BLaER1 (cell line): ENCODE measurements around the gene CELSR3.

Source experiments
- H3K27ac ChIP-seq: shearing (Covaris generic); formaldehyde crosslinking; 2 replicates; pipeline ENCODE4 v1.8.1; 2022
- H3K27me3 ChIP-seq: shearing (Covaris generic); formaldehyde crosslinking; 2 replicates; pipeline ENCODE4 v1.8.1; 2022
- H3K36me3 ChIP-seq: shearing (Covaris generic); formaldehyde crosslinking; 2 replicates; pipeline ENCODE4 v1.8.1; 2022
- H3K4me1 ChIP-seq: shearing (Covaris generic); formaldehyde crosslinking; 2 replicates; pipeline ENCODE4 v1.8.1; 2022
- H3K4me2 ChIP-seq: shearing (Covaris generic); formaldehyde crosslinking; 2 replicates; pipeline ENCODE4 v1.8.1; 2022
- H3K4me3 ChIP-seq: shearing (Covaris generic); formaldehyde crosslinking; 2 replicates; pipeline ENCODE4 v1.8.1; 2022
- H3K9ac ChIP-seq: shearing (Covaris generic); formaldehyde crosslinking; 2 replicates; pipeline ENCODE4 v1.8.1; 2022
- H3K9me3 ChIP-seq: shearing (Covaris generic); formaldehyde crosslinking; 2 replicates; pipeline ENCODE4 v1.8.1; 2022
- H4K20me1 ChIP-seq: shearing (Covaris generic); formaldehyde crosslinking; 2 replicates; pipeline ENCODE4 v1.8.1; 2022
- Cebpa-rat ChIP-seq: shearing (Covaris generic); IDR thresholded peaks from 2 replicates; pipeline ENCODE4 v1.8.1; 2022

The CELSR3 gene

GRCh38 chr3:48601622-48601994 lies 61.1 kb downstream of the CELSR3 start:
- no peak overlapping the region for H3K4me3 ChIP-seq
- no peak overlapping the region for H3K4me2 ChIP-seq
- no peak for TF ChIP-seq Cebpa-rat
- peaks cover 78% of the 10 kb centered on the region for H4K20me1 ChIP-seq
- no peaks in the 10 kb centered on the region for H3K9me3 ChIP-seq
- H3K36me3 ChIP-seq: peaks cover 100% of the 10 kb centered on the region
- no peak overlapping the region for H3K9ac ChIP-seq
- H3K4me1 ChIP-seq: peaks cover 28% of the 10 kb centered on the region
- peaks cover 4% of the 10 kb centered on the region for H3K27me3 ChIP-seq
- H3K27ac ChIP-seq: no peak overlapping the region

GRCh38 chr3:48600711-48601621 lies 61.7 kb downstream of the CELSR3 start:
- H3K36me3 ChIP-seq: peaks cover 95% of the 10 kb centered on the region
- H4K20me1 ChIP-seq: peaks cover 83% of the 10 kb centered on the region
- no peaks in the 10 kb centered on the region for H3K9me3 ChIP-seq
- H3K27me3 ChIP-seq: peaks cover 11% of the 10 kb centered on the region
- no peak overlapping the region for H3K4me3 ChIP-seq
- no peak overlapping the region for H3K4me2 ChIP-seq
- TF ChIP-seq Cebpa-rat: no peak
- H3K27ac ChIP-seq: no peak overlapping the region
- H3K4me1 ChIP-seq: peaks cover 28% of the 10 kb centered on the region
- H3K9ac ChIP-seq: no peak overlapping the region

- Histone ChIP-seq H3K9ac (no peak overlapping the region), H4K20me1 (peaks cover 80% of the 10 kb centered on the region), H3K27me3 (peaks cover 24% of the 10 kb centered on the region), H3K4me2 (peak overlapping the region; percentile 75), H3K4me3 (no peak overlapping the region), H3K36me3 (peaks cover 82% of the 10 kb centered on the region), H3K9me3 (no peaks in the 10 kb centered on the region), H3K4me1 (peaks cover 31% of the 10 kb centered on the region), H3K27ac (peak overlapping the region; percentile 46; the same call in 1 of the 2 replicates)
- TF ChIP-seq Cebpa-rat: no peak
Observed at GRCh38 chr3:48599509-48600285, 63.0 kb downstream of the CELSR3 start.

DNA sequence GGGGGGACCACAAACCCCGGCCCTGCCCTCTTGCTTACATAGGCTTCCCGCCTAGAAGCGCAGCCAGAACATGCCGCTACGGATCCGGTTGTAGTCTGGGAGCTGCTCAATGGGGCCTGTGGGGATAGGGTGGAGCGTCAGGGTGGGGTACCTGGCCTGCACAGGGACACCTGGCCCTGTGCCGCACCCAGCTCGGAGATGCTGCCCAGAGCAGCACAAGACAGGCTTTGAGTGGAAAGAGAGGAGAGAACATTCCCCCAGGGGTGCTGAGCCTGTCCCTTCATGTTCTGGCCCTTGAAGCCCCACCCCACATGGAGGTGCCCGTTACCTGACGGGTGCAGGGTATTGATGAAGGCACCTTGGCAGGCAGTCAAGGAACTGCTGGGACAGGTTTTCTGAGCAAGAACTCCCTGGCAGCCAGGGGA lies 63.6 kb downstream of the CELSR3 start:
- Histone ChIP-seq H3K4me3 (no peak overlapping the region), H3K27ac (peak overlapping the region; percentile 46), H3K36me3 (peaks cover 76% of the 10 kb centered on the region), H3K9ac (peak overlapping the region; percentile 58; the same call in 1 of the 2 replicates), H3K4me2 (peak overlapping the region; percentile 75), H3K4me1 (peaks cover 31% of the 10 kb centered on the region), H4K20me1 (peaks cover 86% of the 10 kb centered on the region), H3K27me3 (peaks cover 30% of the 10 kb centered on the region), H3K9me3 (no peaks in the 10 kb centered on the region)
- no peak for TF ChIP-seq Cebpa-rat

DNA sequence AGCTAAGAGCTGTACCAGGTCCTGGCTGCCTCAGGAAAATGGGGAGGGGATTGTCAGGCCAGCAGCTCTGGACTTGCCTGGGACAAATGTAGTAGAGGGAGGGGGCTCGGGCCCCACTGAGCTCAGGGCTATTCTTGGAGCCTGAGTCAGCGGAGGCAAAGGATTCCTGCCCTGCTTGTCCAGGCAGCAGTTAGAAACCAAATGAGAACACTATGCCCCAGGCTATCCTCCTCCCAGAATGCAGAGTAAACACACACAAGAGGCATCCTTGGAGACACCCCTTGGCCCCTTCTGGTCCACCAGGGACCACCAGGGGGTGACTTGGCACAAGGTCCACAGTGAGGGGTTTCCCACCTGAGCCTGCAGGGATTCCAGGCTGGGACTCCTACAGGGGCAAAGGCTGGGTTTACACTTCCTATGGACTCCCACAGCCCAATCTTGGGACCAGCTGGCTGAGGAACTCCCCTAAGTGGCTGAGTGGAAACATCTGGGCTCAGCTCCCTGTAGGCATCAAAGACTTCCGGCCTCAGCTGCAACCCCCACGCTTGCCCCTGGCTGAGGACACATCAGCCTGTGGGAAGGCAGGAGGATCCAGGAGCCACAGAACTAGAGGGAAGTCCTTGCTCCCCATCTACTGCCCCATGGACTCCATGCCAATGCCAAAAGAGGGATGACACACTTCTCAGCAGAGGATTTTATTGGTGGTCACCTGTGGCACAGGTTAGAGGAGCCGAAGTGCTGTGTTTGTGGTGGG lies 64.2 kb downstream of the CELSR3 start:
- Histone ChIP-seq H3K9me3 (no peaks in the 10 kb centered on the region), H3K36me3 (peaks cover 70% of the 10 kb centered on the region), H3K4me1 (peaks cover 31% of the 10 kb centered on the region), H3K4me3 (no peak overlapping the region), H3K27ac (peak overlapping the region; percentile 46), H4K20me1 (peaks cover 92% of the 10 kb centered on the region), H3K9ac (peak overlapping the region; percentile 58; the same call in 1 of the 2 replicates), H3K27me3 (peaks cover 36% of the 10 kb centered on the region), H3K4me2 (peak overlapping the region; percentile 75)
- no peak for TF ChIP-seq Cebpa-rat

DNA sequence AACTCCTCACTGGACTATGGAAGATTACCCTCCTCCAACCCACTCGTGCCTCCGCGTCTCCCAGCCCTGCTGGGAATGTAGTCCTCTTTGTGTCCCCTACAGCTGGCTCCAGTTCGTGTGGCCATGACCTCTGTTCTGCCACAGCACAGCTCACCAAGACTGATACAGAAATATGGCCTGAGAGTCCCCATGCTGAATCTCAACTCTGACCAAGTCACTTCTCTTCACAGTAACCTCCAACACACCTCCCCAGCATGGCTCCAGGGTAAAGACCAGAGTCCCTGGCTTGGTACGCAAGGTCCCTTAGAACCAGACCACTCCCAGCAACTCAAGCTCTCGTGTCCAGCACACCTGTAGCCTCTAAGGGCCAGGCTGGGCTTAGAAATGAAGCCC lies 65.3 kb downstream of the CELSR3 start:
- no peak overlapping the region for H3K4me3 ChIP-seq
- H3K27me3 ChIP-seq: peaks cover 46% of the 10 kb centered on the region
- H3K4me1 ChIP-seq: peaks cover 31% of the 10 kb centered on the region
- H3K9me3 ChIP-seq: no peaks in the 10 kb centered on the region
- no peak for TF ChIP-seq Cebpa-rat
- H4K20me1 ChIP-seq: peaks cover 88% of the 10 kb centered on the region
- H3K9ac ChIP-seq: no peak overlapping the region
- 0 out of 2 replicates have a peak overlapping the region, but pooled peaks have one; percentile 46 for H3K27ac ChIP-seq
- H3K4me2 ChIP-seq: no peak overlapping the region
- H3K36me3 ChIP-seq: peaks cover 59% of the 10 kb centered on the region

DNA sequence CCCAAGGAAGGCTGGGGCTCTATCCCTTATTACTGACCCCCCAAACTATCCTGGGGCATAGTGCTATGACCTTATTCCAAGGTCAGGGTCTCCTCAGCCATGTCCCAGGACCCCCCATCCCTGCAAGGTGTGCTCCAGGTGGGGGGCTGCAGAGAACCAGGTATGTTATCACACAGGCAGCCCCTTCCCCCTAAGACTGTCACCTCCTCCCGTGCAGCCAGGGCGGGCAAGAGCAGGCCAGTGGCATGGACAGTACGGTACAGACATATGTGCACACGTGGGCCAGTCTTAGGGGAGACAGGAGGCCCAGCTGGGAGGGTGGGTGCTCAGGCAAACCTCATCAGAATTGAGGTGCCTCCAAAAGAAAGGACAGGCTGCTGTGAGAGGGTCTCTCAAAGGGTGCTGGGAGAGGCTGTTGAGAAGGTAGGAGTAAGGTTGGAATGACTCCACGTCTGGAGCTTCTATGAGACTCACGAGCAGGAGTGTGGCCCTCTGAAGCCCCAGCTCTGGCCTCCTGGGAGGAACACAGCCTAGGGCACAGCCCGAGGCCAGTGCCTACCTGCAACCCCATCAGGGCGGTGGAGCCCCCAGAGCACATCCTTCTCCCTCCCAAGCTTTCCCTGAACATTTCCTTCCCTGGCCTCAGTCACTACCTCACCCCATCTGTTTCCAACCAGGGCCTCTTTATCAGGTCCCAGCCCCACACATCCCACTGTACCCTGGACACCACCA lies 65.8 kb downstream of the CELSR3 start:
- H3K9me3 ChIP-seq: no peaks in the 10 kb centered on the region
- peaks cover 52% of the 10 kb centered on the region for H3K27me3 ChIP-seq
- H3K27ac ChIP-seq: no peak overlapping the region
- H3K4me3 ChIP-seq: no peak overlapping the region
- no peak for TF ChIP-seq Cebpa-rat
- peaks cover 53% of the 10 kb centered on the region for H3K36me3 ChIP-seq
- H3K4me1 ChIP-seq: peaks cover 31% of the 10 kb centered on the region
- H3K9ac ChIP-seq: no peak overlapping the region
- no peak overlapping the region for H3K4me2 ChIP-seq
- peaks cover 84% of the 10 kb centered on the region for H4K20me1 ChIP-seq

GRCh38 chr3:48596157-48596556 lies 66.5 kb downstream of the CELSR3 start:
- H3K9me3 ChIP-seq: no peaks in the 10 kb centered on the region
- H3K4me2 ChIP-seq: no peak overlapping the region
- TF ChIP-seq Cebpa-rat: no peak
- H3K9ac ChIP-seq: no peak overlapping the region
- peaks cover 77% of the 10 kb centered on the region for H4K20me1 ChIP-seq
- H3K4me1 ChIP-seq: peaks cover 31% of the 10 kb centered on the region
- H3K27me3 ChIP-seq: peaks cover 58% of the 10 kb centered on the region
- H3K36me3 ChIP-seq: peaks cover 46% of the 10 kb centered on the region
- no peak overlapping the region for H3K4me3 ChIP-seq
- no peak overlapping the region for H3K27ac ChIP-seq
